Karpas-422 (cell line): ENCODE results near the gene NCSTN. TPM values are rescaled to one million over a fixed set of nuclear protein-coding genes. Genes with fewer than 3 reads are reported as not detected.

Source experiments
- DNase-seq: peaks from one replicate; pipeline ENCODE4 v3.0.0-alpha.2; 2015
- H2AFZ ChIP-seq: fragments of 200-600 bp; sonication (generic); 2 replicates; pipeline ENCODE4 v1.6.1; 2014; ENCODE audit warnings: antibody characterized with exemption, low read length, mixed read lengths
- H3K27ac ChIP-seq: fragments of 200-600 bp; sonication (generic); 2 replicates; pipeline ENCODE4 v1.5.1; 2014; ENCODE audit warnings: mild to moderate bottlenecking, low read length, moderate library complexity
- H3K27me3 ChIP-seq: fragments of 200-600 bp; sonication (generic); 2 replicates; pipeline ENCODE4 v1.6.1; 2014; ENCODE audit warnings: low read length, mixed read lengths
- H3K36me3 ChIP-seq: fragments of 200-600 bp; sonication (generic); 2 replicates; pipeline ENCODE4 v1.6.1; 2014; ENCODE audit warnings: low read length, mixed read lengths; ENCODE audit not compliant: insufficient read depth
- H3K4me1 ChIP-seq: fragments of 200-600 bp; sonication (generic); 2 replicates; pipeline ENCODE4 v1.6.1; 2014; ENCODE audit warnings: mild to moderate bottlenecking, low read length, mixed read lengths
- H3K4me2 ChIP-seq: fragments of 200-600 bp; sonication (generic); 2 replicates; pipeline ENCODE4 v1.6.1; 2014; ENCODE audit warnings: low read length, low read depth, mild to moderate bottlenecking; ENCODE audit not compliant: poor library complexity, severe bottlenecking
- H3K4me3 ChIP-seq: fragments of 200-600 bp; sonication (generic); 2 replicates; pipeline ENCODE4 v1.5.1; 2014; ENCODE audit warnings: mild to moderate bottlenecking, antibody characterized with exemption, low read length, mixed read lengths
- H3K79me2 ChIP-seq: fragments of 200-600 bp; sonication (generic); 2 replicates; pipeline ENCODE4 v1.6.1; 2014; ENCODE audit warnings: mild to moderate bottlenecking, low read length, mixed read lengths
- H3K9ac ChIP-seq: fragments of 200-600 bp; sonication (generic); 2 replicates; pipeline ENCODE4 v1.6.0; 2014; ENCODE audit warnings: low read length
- H3K9me2 ChIP-seq: fragments of 200-600 bp; sonication (generic), shearing (Covaris generic); replicated peaks from 2 replicates; pipeline ENCODE4 v1.6.0; 2014; ENCODE audit warnings: mild to moderate bottlenecking, low read length, moderate library complexity; ENCODE audit not compliant: insufficient read depth
- H3K9me3 ChIP-seq: fragments of 300-700, 200-600 bp; sonication (generic); 2 replicates; pipeline ENCODE4 v1.6.1; 2014; ENCODE audit warnings: low read length, mixed read lengths
- H4K20me1 ChIP-seq: fragments of 200-600 bp; sonication (generic); 2 replicates; pipeline ENCODE4 v1.6.1; 2014; ENCODE audit warnings: mild to moderate bottlenecking, antibody characterized with exemption, low read length, low read depth; ENCODE audit not compliant: insufficient read depth
- small RNA-seq: library from RNA; depleted of rRNA; stranded (forward); fragments of <200 nt; gene quantifications from one replicate; pipeline ENCODE3, GENCODE V24; 2014
- total RNA-seq: library from RNA; depleted of rRNA; stranded (reverse); fragments of >200 nt; shearing (Covaris generic); gene quantifications from 2 replicates; pipeline ENCODE4 v1.2.3, GENCODE V29; 2014; ENCODE audit warnings: low replicate concordance; rRNA removed

NCSTN gene
- total RNA-seq, 1 experiment from 2014 or later = 76.9 TPM

GRCh38 chr1:160406131-160406968 lies 63.2 kb downstream of the NCSTN start:
- no peaks in the 10 kb centered on the region for H3K4me1 ChIP-seq
- no peak overlapping the region for H3K4me2 ChIP-seq
- no peak for DNase-seq

DNA sequence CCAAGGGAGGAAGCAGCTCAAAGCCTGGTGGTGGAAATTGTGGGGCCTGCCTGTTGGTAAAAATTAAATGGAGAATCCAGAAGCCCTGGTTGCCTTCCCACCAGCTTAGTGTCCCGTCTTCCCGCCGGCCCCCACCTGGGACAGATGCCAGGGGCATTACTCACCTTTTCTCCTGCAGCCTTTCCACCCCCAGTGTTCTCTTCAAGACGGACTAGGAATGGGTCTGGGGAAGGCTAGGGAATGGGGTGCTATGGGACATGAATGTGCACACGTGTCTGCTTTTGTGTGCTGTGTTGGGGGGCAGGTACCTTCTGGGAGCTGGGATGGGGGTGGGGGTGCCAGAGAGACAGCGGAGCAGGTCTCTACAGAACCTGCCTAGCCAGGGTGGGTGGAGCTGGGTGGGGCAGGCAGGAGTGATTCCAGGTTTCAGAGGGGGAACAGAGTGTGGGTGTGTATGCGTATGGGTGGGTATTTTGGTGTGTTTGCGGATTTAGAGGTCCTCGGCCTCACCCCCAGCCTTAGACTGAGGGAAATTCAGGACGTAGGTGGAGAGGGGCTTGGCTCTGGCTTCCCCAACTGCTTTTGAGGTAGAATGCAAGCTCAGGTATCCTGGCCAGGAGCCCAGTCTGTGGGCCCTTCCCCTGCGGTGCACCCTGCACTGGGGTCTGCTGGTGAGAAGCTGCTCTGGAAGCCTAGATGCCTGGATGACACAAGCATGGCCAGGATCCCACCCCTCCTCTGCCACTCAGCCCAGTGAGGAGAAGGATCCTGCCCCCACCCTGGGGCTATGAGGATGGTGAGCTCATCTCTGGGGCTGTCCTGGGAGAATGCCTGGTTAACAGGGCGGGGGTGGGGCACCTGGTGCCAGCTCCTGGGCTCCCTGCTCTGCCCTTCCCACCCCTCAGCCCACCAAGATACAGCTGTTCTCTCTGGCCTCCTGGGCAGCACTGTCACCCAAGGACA lies 64.9 kb downstream of the NCSTN start:
- H3K27ac ChIP-seq = no peak overlapping the region
- H3K4me3 ChIP-seq = no peak overlapping the region
- H3K36me3 ChIP-seq = no peaks in the 10 kb centered on the region
- no peak overlapping the region for H3K9ac ChIP-seq
- no peaks in the 10 kb centered on the region for H3K4me1 ChIP-seq
- no peak overlapping the region for H2AFZ ChIP-seq
- no peaks in the 10 kb centered on the region for H3K79me2 ChIP-seq
- no peaks in the 10 kb centered on the region for H3K9me3 ChIP-seq
- no peaks in the 10 kb centered on the region for H3K27me3 ChIP-seq
- no peaks in the 10 kb centered on the region for H4K20me1 ChIP-seq
- H3K4me2 ChIP-seq = no peak overlapping the region
- H3K9me2 ChIP-seq = no peaks in the 10 kb centered on the region
- DNase-seq = peak; percentile 11

More at GRCh38 chr1:160406131-160406968, 63.2 kb downstream of the NCSTN start:
- H3K9ac ChIP-seq = no peak overlapping the region
- no peaks in the 10 kb centered on the region for H3K9me3 ChIP-seq
- H4K20me1 ChIP-seq = no peaks in the 10 kb centered on the region
- H3K27me3 ChIP-seq = no peaks in the 10 kb centered on the region
- H2AFZ ChIP-seq = no peak overlapping the region
- H3K27ac ChIP-seq = no peak overlapping the region
- H3K36me3 ChIP-seq = no peaks in the 10 kb centered on the region
- no peaks in the 10 kb centered on the region for H3K79me2 ChIP-seq
- no peak overlapping the region for H3K4me3 ChIP-seq
- H3K9me2 ChIP-seq = no peaks in the 10 kb centered on the region

Small RNA genes within 50 kb of the gene (small RNA-seq; reads per million reads assigned to genes)
- gene RF00019 (not detected), gene RNU4-42P (1.5 reads per million, percentile 43 among the genes with 10 or more reads in this experiment)

Other genes with a start within 250 kb of the NCSTN start
- 15.8 and 33.8 TPM in 2 replicates for gene IGSF8, start 244.8 kb upstream of the NCSTN start, total RNA-seq
- not detected in 2 replicates for gene ATP1A2, start 227.6 kb upstream of the NCSTN start, total RNA-seq
- not detected in 2 replicates for gene ATP1A4, start 191.8 kb upstream of the NCSTN start, total RNA-seq
- not detected in 2 replicates for gene CASQ1, start 152.8 kb upstream of the NCSTN start, total RNA-seq
- 40.1 and 69.1 TPM in 2 replicates for gene PEA15, start 138.0 kb upstream of the NCSTN start, total RNA-seq
- gene DCAF8, start 80.8 kb upstream of the NCSTN start, total RNA-seq = 89.7 and 132 TPM in 2 replicates
- gene PEX19, start 58.2 kb upstream of the NCSTN start, total RNA-seq = 27.1 and 29.3 TPM in 2 replicates
- 107 TPM in 2 replicates for gene COPA, start 133 bp upstream of the NCSTN start, total RNA-seq
- 0.48 TPM in 1 of 2 replicates, not detected in the other for gene NHLH1, start 23.7 kb downstream of the NCSTN start, total RNA-seq
- gene VANGL2, start 57.2 kb downstream of the NCSTN start, total RNA-seq = 0.07 TPM in 1 of 2 replicates, not detected in the other
- 19.3 and 66.0 TPM in 2 replicates for gene SLAMF6, start 179.9 kb downstream of the NCSTN start, total RNA-seq
- 14.4 and 29.4 TPM in 2 replicates for gene CD84, start 236.1 kb downstream of the NCSTN start, total RNA-seq